Parathyroid adenoma (tissue), 2 donors: ENCODE data around the gene SELENOP.

ENCODE experiments used
- H2AFZ ChIP-seq: fragments of 300-600 bp; sonication (generic); one replicate; pipeline ENCODE4 v1.7.0; 2017; ENCODE audit warnings: antibody characterized with exemption, mild to moderate bottlenecking
- H3K27ac ChIP-seq: fragments of 300-600 bp; sonication (generic); one replicate; pipeline ENCODE4 v1.7.0; 2017
- H3K27me3 ChIP-seq: fragments of 300-600 bp; sonication (generic); one replicate; pipeline ENCODE4 v1.7.0; 2017; ENCODE audit warnings: low read length; ENCODE audit not compliant: control insufficient read depth, insufficient read depth
- H3K36me3 ChIP-seq: fragments of 300-600 bp; sonication (generic); one replicate; pipeline ENCODE4 v1.7.0; 2017; ENCODE audit warnings: low read length; ENCODE audit not compliant: control insufficient read depth, insufficient read depth
- H3K4me1 ChIP-seq: fragments of 300-600 bp; sonication (generic); one replicate; pipeline ENCODE4 v1.7.0; 2017; ENCODE audit warnings: control low read depth
- H3K4me2 ChIP-seq: fragments of 300-600 bp; sonication (generic); one replicate; pipeline ENCODE4 v1.7.0; 2017; ENCODE audit warnings: low read length
- H3K4me3 ChIP-seq: fragments of 300-600 bp; sonication (generic); one replicate; pipeline ENCODE4 v1.7.0; 2017; ENCODE audit warnings: low read depth, low read length
- H3K79me2 ChIP-seq: fragments of 300-600 bp; sonication (generic); one replicate; pipeline ENCODE4 v1.7.0; 2017; ENCODE audit warnings: control low read depth
- H3K9ac ChIP-seq: fragments of 300-600 bp; sonication (generic); one replicate; pipeline ENCODE4 v1.7.0; 2017; ENCODE audit warnings: mild to moderate bottlenecking
- H3K9me3 ChIP-seq: fragments of 300-600 bp; sonication (generic); one replicate; pipeline ENCODE4 v1.7.0; 2017; ENCODE audit warnings: low read length; ENCODE audit not compliant: control insufficient read depth
- TF ChIP-seq, protein P1 (sequence below): fragments of 300-600 bp; sonication (generic); IDR thresholded peaks from one replicate; pipeline ENCODE4 v1.7.0; 2017; ENCODE audit warnings: antibody characterized with exemption, mild to moderate bottlenecking
- donor health status: primary hyperparathyroidism.

Gene SELENOP

DNA sequence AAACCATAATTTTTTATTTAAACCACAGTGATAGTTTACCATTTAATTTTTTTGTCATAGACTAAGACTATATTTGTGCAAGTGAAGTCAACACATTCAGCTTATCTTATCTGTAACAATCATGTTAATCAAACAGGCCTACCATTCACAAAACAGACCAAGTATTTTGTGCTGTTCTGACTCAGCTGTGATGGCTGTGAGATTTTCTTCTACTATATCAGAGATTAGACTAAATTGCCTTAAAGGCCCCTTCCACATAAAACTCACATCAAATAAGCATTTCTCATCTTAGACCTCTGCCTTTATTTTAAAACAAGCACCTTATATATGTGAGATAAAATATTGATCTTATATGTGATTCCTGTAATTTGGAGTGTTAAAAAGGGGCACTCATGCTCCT lies 41.7 kb downstream of the SELENOP start:
- Histone ChIP-seq H3K4me2 (no peak overlapping the region), H3K27me3 (no peaks in the 10 kb centered on the region), H3K36me3 (no peaks in the 10 kb centered on the region), H3K27ac (no peak overlapping the region), H3K4me1 (no peaks in the 10 kb centered on the region), H3K9ac (no peak overlapping the region), H3K4me3 (no peak overlapping the region), H3K79me2 (no peaks in the 10 kb centered on the region), H3K9me3 (no peaks in the 10 kb centered on the region), H2AFZ (no peak overlapping the region)
- TF ChIP-seq, protein P1, sequence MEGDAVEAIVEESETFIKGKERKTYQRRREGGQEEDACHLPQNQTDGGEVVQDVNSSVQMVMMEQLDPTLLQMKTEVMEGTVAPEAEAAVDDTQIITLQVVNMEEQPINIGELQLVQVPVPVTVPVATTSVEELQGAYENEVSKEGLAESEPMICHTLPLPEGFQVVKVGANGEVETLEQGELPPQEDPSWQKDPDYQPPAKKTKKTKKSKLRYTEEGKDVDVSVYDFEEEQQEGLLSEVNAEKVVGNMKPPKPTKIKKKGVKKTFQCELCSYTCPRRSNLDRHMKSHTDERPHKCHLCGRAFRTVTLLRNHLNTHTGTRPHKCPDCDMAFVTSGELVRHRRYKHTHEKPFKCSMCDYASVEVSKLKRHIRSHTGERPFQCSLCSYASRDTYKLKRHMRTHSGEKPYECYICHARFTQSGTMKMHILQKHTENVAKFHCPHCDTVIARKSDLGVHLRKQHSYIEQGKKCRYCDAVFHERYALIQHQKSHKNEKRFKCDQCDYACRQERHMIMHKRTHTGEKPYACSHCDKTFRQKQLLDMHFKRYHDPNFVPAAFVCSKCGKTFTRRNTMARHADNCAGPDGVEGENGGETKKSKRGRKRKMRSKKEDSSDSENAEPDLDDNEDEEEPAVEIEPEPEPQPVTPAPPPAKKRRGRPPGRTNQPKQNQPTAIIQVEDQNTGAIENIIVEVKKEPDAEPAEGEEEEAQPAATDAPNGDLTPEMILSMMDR, result no peak

DNA sequence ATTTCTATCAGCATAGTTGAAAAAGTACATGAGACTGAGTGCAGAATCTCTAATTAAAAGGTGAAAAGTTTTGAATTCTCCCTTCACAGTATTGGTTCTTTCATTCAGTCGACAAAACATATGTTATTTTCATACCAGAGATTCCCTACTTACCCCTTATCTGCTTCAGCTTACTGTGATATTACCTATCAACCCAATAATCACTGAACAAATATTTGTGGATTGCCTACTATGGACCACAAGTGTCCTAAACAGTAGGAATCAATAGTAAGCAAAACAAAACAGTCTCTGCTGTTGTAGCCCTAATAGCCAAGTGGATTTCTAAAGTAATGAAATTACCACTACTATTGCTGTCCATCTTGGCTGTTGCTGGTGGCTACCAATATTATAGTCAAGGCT lies 43.6 kb downstream of the SELENOP start:
- H3K4me3 ChIP-seq, result no peak overlapping the region
- H3K9me3 ChIP-seq, result no peaks in the 10 kb centered on the region
- H2AFZ ChIP-seq, result no peak overlapping the region
- no peak overlapping the region for H3K27ac ChIP-seq
- no peak overlapping the region for H3K9ac ChIP-seq
- H3K4me1 ChIP-seq, result no peaks in the 10 kb centered on the region
- TF ChIP-seq, protein P1, result no peak
- no peaks in the 10 kb centered on the region for H3K36me3 ChIP-seq
- no peak overlapping the region for H3K4me2 ChIP-seq
- no peaks in the 10 kb centered on the region for H3K79me2 ChIP-seq
- H3K27me3 ChIP-seq, result no peaks in the 10 kb centered on the region

DNA sequence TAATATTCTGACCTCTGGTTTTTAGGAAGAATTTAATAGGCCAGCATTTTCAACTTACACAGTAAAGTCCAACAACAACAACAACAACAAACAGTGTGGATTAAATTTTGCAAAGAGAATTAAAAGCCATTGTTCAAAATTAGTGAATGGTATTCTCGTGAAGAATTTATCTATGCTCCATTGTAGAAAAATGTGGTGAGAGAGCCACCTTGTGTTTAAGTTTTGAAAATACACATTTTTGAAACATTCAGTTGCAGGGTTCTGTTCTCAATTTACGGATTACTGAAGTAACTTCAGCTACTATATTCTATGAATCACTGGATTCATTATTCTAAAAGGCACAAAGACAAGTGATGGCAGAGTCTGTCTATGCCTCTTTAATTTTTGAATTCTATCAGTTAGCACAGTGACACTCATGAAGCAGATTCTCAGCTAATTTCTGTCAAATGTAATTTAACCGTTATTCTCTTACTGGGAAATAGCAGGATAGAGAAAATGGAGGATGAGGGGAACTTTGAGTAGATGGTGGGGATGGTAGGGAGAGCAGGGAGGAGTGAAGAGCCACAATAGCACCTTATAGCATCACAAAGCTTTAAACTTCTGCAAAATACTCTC lies 44.1 kb downstream of the SELENOP start:
- H3K27me3 ChIP-seq, result no peaks in the 10 kb centered on the region
- no peaks in the 10 kb centered on the region for H3K36me3 ChIP-seq
- TF ChIP-seq, protein P1, result peak; percentile 72
- no peaks in the 10 kb centered on the region for H3K9me3 ChIP-seq
- H2AFZ ChIP-seq, result peak overlapping the region; percentile 20
- no peaks in the 10 kb centered on the region for H3K4me1 ChIP-seq
- no peak overlapping the region for H3K4me2 ChIP-seq
- H3K79me2 ChIP-seq, result no peaks in the 10 kb centered on the region
- H3K9ac ChIP-seq, result no peak overlapping the region
- H3K27ac ChIP-seq, result no peak overlapping the region
- no peak overlapping the region for H3K4me3 ChIP-seq

DNA sequence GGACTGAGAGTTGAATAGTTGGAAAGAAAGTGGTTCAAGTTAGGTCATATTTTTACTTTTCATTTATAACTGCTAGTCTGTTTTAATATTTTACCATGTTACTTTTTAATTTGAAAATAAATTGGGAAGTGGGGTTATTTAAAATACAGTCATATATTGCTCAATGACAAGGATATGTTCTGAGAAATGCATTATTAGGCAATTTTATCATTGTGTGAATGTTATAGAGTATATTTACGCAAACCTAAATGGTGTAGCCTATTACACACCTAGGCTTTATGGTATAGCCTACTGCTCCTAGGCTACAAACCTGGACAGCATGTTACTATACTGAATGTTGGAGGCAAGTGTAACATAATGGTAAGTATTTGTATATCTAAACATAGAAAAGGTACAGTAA lies 49.9 kb downstream of the SELENOP start:
- H3K79me2 ChIP-seq, result no peaks in the 10 kb centered on the region
- H3K36me3 ChIP-seq, result no peaks in the 10 kb centered on the region
- H3K9ac ChIP-seq, result no peak overlapping the region
- H3K4me1 ChIP-seq, result peaks cover 7% of the 10 kb centered on the region
- no peak overlapping the region for H2AFZ ChIP-seq
- TF ChIP-seq, protein P1, result no peak
- H3K27ac ChIP-seq, result no peak overlapping the region
- H3K4me2 ChIP-seq, result no peak overlapping the region
- no peak overlapping the region for H3K4me3 ChIP-seq
- H3K9me3 ChIP-seq, result no peaks in the 10 kb centered on the region
- H3K27me3 ChIP-seq, result no peaks in the 10 kb centered on the region

DNA sequence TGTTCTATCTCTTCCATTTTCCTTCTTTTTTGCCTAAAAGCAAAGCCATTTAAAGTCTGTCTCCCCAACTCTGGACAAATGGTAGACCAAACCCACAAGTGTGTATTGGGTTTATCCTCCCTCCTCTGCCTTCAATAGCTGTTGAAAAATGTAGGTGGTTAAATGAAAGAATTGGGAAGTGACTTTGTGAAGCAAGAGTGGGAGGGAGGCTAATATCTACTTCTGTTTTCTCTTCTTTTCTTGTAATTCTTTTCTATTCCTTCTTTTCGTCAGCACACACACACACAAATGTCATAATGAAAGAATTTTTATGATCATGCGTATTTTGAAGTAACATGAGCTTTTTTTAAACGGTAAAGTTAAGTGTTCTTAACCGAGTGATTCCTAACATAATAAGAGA lies 51.3 kb downstream of the SELENOP start:
- no peak overlapping the region for H3K9ac ChIP-seq
- no peak overlapping the region for H2AFZ ChIP-seq
- no peak overlapping the region for H3K4me3 ChIP-seq
- TF ChIP-seq, protein P1, result no peak
- H3K36me3 ChIP-seq, result no peaks in the 10 kb centered on the region
- H3K4me1 ChIP-seq, result peaks cover 7% of the 10 kb centered on the region
- no peak overlapping the region for H3K27ac ChIP-seq
- no peak overlapping the region for H3K4me2 ChIP-seq
- H3K9me3 ChIP-seq, result no peaks in the 10 kb centered on the region
- H3K79me2 ChIP-seq, result no peaks in the 10 kb centered on the region
- H3K27me3 ChIP-seq, result no peaks in the 10 kb centered on the region
